ENCODE results near the gene HSF5.

DNA sequence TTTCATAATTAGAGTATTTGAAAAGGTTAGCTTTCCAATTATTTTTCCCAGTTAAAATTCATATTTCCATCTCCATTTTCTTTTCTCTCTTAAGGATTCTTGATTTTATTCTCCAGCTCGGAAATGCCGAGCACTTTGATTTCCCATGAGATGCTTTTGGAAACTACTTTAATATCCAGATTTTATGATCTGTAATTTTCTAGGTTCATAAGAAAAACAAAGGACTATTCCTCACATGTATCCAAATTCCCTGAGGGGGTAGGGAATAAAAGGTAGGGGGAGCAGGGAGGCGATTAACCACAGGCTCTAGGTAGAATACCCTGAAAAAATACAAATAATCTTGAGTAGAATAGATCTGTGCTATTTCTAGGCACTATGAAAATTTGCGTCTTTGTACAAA lies 71.8 kb downstream of the HSF5 start:
- TF ChIP-seq POLR2A (IDR thresholded peaks at IDR 0.05; ENCODE audit: borderline replicate concordance, extremely low read depth, insufficient read depth, insufficient read length), result no peak
- TF ChIP-seq, protein P1, sequence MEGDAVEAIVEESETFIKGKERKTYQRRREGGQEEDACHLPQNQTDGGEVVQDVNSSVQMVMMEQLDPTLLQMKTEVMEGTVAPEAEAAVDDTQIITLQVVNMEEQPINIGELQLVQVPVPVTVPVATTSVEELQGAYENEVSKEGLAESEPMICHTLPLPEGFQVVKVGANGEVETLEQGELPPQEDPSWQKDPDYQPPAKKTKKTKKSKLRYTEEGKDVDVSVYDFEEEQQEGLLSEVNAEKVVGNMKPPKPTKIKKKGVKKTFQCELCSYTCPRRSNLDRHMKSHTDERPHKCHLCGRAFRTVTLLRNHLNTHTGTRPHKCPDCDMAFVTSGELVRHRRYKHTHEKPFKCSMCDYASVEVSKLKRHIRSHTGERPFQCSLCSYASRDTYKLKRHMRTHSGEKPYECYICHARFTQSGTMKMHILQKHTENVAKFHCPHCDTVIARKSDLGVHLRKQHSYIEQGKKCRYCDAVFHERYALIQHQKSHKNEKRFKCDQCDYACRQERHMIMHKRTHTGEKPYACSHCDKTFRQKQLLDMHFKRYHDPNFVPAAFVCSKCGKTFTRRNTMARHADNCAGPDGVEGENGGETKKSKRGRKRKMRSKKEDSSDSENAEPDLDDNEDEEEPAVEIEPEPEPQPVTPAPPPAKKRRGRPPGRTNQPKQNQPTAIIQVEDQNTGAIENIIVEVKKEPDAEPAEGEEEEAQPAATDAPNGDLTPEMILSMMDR (IDR thresholded peaks at IDR 0.05 in 2 of 3, conservative IDR thresholded peaks at IDR 0.05 in 1 of 3; ENCODE audit: borderline replicate concordance in 1 of 3, insufficient read depth in 1 of 3, low read depth in 2 of 3, low read length in 2 of 3), result no peak
- no peak for TF ChIP-seq EZH2phosphoT487 (IDR thresholded peaks at IDR 0.05; ENCODE audit: borderline replicate concordance)
- TF ChIP-seq RAD21 (IDR thresholded peaks at IDR 0.05; ENCODE audit: low read depth), result no peak
- no peak for TF ChIP-seq EZH2 (IDR thresholded peaks at IDR 0.05)
- no peak for TF ChIP-seq SP1 (IDR thresholded peaks at IDR 0.05; ENCODE audit: low read depth)
- no peak for TF ChIP-seq ZNF274 (IDR thresholded peaks at IDR 0.05; ENCODE audit: low read depth, low read length)
- TF ChIP-seq, protein P2, sequence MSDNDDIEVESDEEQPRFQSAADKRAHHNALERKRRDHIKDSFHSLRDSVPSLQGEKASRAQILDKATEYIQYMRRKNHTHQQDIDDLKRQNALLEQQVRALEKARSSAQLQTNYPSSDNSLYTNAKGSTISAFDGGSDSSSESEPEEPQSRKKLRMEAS (IDR thresholded peaks at IDR 0.05), result no peak
- no peak for TF ChIP-seq CBX3 (IDR thresholded peaks at IDR 0.05; ENCODE audit: low read depth)
- TF ChIP-seq POLR2AphosphoS5 (IDR thresholded peaks at IDR 0.05; ENCODE audit: low read depth, low read length), result no peak
- TF ChIP-seq SIN3A (IDR thresholded peaks at IDR 0.05; ENCODE audit: low read depth), result no peak
- no peak for TF ChIP-seq CEBPB (IDR thresholded peaks at IDR 0.05; ENCODE audit: low read depth)
- TF ChIP-seq, protein P3, sequence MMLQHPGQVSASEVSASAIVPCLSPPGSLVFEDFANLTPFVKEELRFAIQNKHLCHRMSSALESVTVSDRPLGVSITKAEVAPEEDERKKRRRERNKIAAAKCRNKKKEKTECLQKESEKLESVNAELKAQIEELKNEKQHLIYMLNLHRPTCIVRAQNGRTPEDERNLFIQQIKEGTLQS (IDR thresholded peaks at IDR 0.05), result no peak
- no peak for TF ChIP-seq FOSL1 (IDR thresholded peaks at IDR 0.05; ENCODE audit: low read depth)
